Progenitor cell of endocrine pancreas (in vitro differentiated cells): ENCODE data around the gene GUCY2F. TPM values are rescaled to one million over a fixed set of nuclear protein-coding genes. Genes with fewer than 3 reads are reported as not detected.

ENCODE experiments used
- DNase-seq: peaks from one replicate; pipeline ENCODE4 v3.0.0; 2021; ENCODE audit warnings: low spot score; ENCODE audit not compliant: unreplicated experiment
- H3K27ac Mint-ChIP-seq: 2 replicates; pipeline ENCODE4 v1.8.0; 2021; ENCODE audit warnings: mild to moderate bottlenecking, moderate library complexity, mixed read lengths
- H3K27me3 Mint-ChIP-seq: 2 replicates; pipeline ENCODE4 v1.8.0; 2021; ENCODE audit warnings: mixed read lengths
- H3K36me3 Mint-ChIP-seq: 2 replicates; pipeline ENCODE4 v1.8.0; 2022; ENCODE audit warnings: mixed read lengths; ENCODE audit not compliant: insufficient read depth
- H3K4me1 Mint-ChIP-seq: 2 replicates; pipeline ENCODE4 v1.8.0; 2021; ENCODE audit warnings: low read depth, mixed read lengths
- H3K4me3 Mint-ChIP-seq: 2 replicates; pipeline ENCODE4 v1.8.0; 2021; ENCODE audit warnings: low read depth, mild to moderate bottlenecking, moderate library complexity, mixed read lengths
- H3K9me3 Mint-ChIP-seq: 2 replicates; pipeline ENCODE4 v1.8.0; 2021; ENCODE audit warnings: low read depth, mixed read lengths
- CTCF ChIP-seq: fragments of 200-600 bp; sonication (generic); IDR thresholded peaks from one replicate; pipeline ENCODE4 v1.5.0; 2021; ENCODE audit warnings: antibody characterized with exemption, mild to moderate bottlenecking; ENCODE audit not compliant: unreplicated experiment
- long read RNA-seq: library from polyadenylated mRNA; unstranded; transcript quantifications from one replicate; pipeline ENCODE4 v2.0.0, GENCODE V29; 2020
- total RNA-seq: library from RNA; stranded (reverse); gene quantifications from 2 replicates; pipeline ENCODE4 v1.2.1, GENCODE V29; 2021

Gene GUCY2F
- total RNA-seq = 0.07 and 0.10 TPM in 2 replicates
- long read RNA-seq = 0 reads

GRCh38 chrX:109481986-109482385 lies at the start of gene GUCY2F:
GUCY2F (minus strand) TSS chrX:109482086; CDS start chrX:109475936, 6,150 bp downstream.
- no peaks in the 10 kb centered on the region for H3K9me3 Mint-ChIP-seq
- H3K27me3 Mint-ChIP-seq = peaks cover 4% of the 10 kb centered on the region
- H3K4me1 Mint-ChIP-seq = peaks cover 6% of the 10 kb centered on the region
- H3K27ac Mint-ChIP-seq = no peak within 1 kb of the TSS
- TF ChIP-seq CTCF = no peak
- H3K4me3 Mint-ChIP-seq = no peak within 1 kb of the TSS
- DNase-seq = no peak
- no peaks in the 10 kb centered on the region for H3K36me3 Mint-ChIP-seq

DNA sequence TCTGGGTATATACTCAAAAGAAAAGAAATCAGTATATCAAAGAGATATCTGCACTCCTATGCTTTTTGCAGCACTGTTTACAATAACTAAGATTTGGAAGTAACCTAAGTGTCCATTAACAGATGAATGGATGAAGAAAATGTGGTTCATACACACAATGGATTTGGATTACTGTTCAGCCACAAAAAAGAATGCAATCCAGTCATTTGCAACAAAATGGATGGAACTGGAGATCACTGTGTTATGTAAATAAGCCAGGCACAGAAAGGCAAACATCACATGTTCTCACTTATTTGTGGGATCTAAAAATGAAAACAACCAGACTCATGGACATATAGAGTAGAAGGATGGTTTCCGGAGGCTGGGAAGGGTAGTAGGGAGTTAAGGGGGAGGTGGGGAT lies 37.1 kb upstream of the GUCY2F start:
- Mint-ChIP-seq H3K4me3 (no peak overlapping the region), H3K36me3 (no peaks in the 10 kb centered on the region), H3K4me1 (no peaks in the 10 kb centered on the region), H3K9me3 (peaks cover 6% of the 10 kb centered on the region), H3K27me3 (peaks cover 19% of the 10 kb centered on the region), H3K27ac (no peak overlapping the region)
- no peak for DNase-seq
- TF ChIP-seq CTCF = no peak

DNA sequence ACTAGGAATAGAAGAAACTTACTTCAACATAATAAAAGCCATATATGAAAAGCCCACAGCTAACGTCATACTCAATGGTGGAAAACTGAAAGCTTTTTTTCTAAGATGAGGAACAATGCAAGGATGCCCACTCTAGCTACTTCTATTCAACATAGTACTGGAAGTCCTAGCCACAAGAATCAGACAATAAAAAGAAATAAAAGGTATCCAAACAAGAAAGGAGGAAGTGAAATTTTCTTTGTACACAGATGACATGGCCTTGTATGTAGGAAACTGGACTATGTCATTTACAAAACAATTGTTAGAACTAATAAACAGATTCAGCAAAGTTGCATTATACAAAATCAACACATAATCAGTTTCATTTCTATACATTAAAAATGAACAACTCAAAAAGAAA lies 29.2 kb upstream of the GUCY2F start:
- no peak for DNase-seq
- Mint-ChIP-seq H3K9me3 (peaks cover 10% of the 10 kb centered on the region), H3K36me3 (no peaks in the 10 kb centered on the region), H3K27ac (no peak overlapping the region), H3K4me1 (peaks cover 7% of the 10 kb centered on the region), H3K4me3 (no peak overlapping the region), H3K27me3 (peaks cover 2% of the 10 kb centered on the region)
- no peak for TF ChIP-seq CTCF

GRCh38 chrX:109508915-109509314 lies 27.0 kb upstream of the GUCY2F start:
- no peak overlapping the region for H3K4me3 Mint-ChIP-seq
- no peak for TF ChIP-seq CTCF

GRCh38 chrX:109501176-109501575 lies 19.3 kb upstream of the GUCY2F start:
- no peaks in the 10 kb centered on the region for H3K36me3 Mint-ChIP-seq
- no peaks in the 10 kb centered on the region for H3K9me3 Mint-ChIP-seq
- no peak overlapping the region for H3K27ac Mint-ChIP-seq
- TF ChIP-seq CTCF = no peak
- no peak overlapping the region for H3K4me3 Mint-ChIP-seq
- peaks cover 16% of the 10 kb centered on the region for H3K27me3 Mint-ChIP-seq
- DNase-seq = no peak
- no peaks in the 10 kb centered on the region for H3K4me1 Mint-ChIP-seq

More at GRCh38 chrX:109508915-109509314, 27.0 kb upstream of the GUCY2F start:
- Mint-ChIP-seq H3K9me3 (peaks cover 9% of the 10 kb centered on the region), H3K27ac (no peak overlapping the region), H3K27me3 (no peaks in the 10 kb centered on the region), H3K4me1 (peaks cover 7% of the 10 kb centered on the region), H3K36me3 (no peaks in the 10 kb centered on the region)
- no peak for DNase-seq
